MCF 10A (cell line): ENCODE results near the gene POTEE. TPM values are rescaled to one million over a fixed set of nuclear protein-coding genes. Genes with fewer than 3 reads are reported as not detected.
"Not testable (repeated sequence)": the region's sequence is repeated elsewhere in the genome, so short reads cannot be mapped to it uniquely, and the experiment has no call there.

ENCODE experiments used
- Bru-seq: library from RNA; stranded (reverse); fragments of 400-500 nt; gene quantifications from one replicate; lab custom pipeline; 2021; lab: Mats Ljungman, UMichigan
- BruChase-seq, 2 experiments: library from RNA; stranded (reverse); fragments of 400-500 nt; gene quantifications; one replicate each; lab custom pipeline; 2021; lab: Mats Ljungman, UMichigan
- BruUV-seq: library from RNA; stranded (reverse); fragments of 400-500 nt; replicated peaks from 2 replicates; lab custom pipeline; 2021; lab: Mats Ljungman, UMichigan
- CTCF ChIA-PET: fragments of 300-600 bp; sonication (Branson Sonifier 250); formaldehyde crosslinking; extraction: SDS; loops from one replicate; lab custom pipeline; 2021; ENCODE audit warnings: antibody characterized with exemption, inconsistent platforms; lab: Yijun Ruan, JAX
- POLR2A ChIA-PET: fragments of 300-600, 350-650 bp; sonication (Branson Sonifier 250); formaldehyde crosslinking; extraction: SDS; loops from one replicate; lab custom pipeline; 2020; ENCODE audit warnings: antibody characterized with exemption, inconsistent platforms; lab: Yijun Ruan, JAX
- DNase-seq: peaks from one replicate; pipeline ENCODE4 v3.0.0-alpha.2; 2018; ENCODE audit not compliant: unreplicated experiment
- H3K27ac Mint-ChIP-seq: one replicate; pipeline ENCODE4 v1.8.0; 2022; ENCODE audit warnings: mild to moderate bottlenecking, low read depth, mixed read lengths; ENCODE audit not compliant: unreplicated experiment
- H3K27me3 Mint-ChIP-seq: one replicate; pipeline ENCODE4 v1.8.0; 2022; ENCODE audit warnings: mixed read lengths; ENCODE audit not compliant: insufficient read depth, unreplicated experiment
- H3K36me3 Mint-ChIP-seq: one replicate; pipeline ENCODE4 v1.8.0; 2022; ENCODE audit warnings: mild to moderate bottlenecking, moderate library complexity, mixed read lengths; ENCODE audit not compliant: insufficient read depth, unreplicated experiment
- H3K4me1 Mint-ChIP-seq: one replicate; pipeline ENCODE4 v1.8.0; 2022; ENCODE audit warnings: mixed read lengths; ENCODE audit not compliant: insufficient read depth, unreplicated experiment
- H3K4me3 Mint-ChIP-seq: one replicate; pipeline ENCODE4 v1.8.0; 2022; ENCODE audit warnings: mild to moderate bottlenecking, moderate library complexity, mixed read lengths; ENCODE audit not compliant: unreplicated experiment
- H3K9me3 Mint-ChIP-seq: one replicate; pipeline ENCODE4 v1.8.0; 2022; ENCODE audit warnings: mixed read lengths; ENCODE audit not compliant: unreplicated experiment
- intact Hi-C: fragments of 100-400 bp; cut with micrococcal nuclease; formaldehyde crosslinking; loops from 2 replicates; pipeline ENCODE4 v1.14.1; 2022
- long read RNA-seq: library from polyadenylated mRNA; stranded (forward); transcript quantifications from one replicate; pipeline ENCODE4 v2.0.0, GENCODE V29; 2022
- total RNA-seq: library from RNA; stranded (reverse); gene quantifications from 2 replicates; pipeline ENCODE4 v1.2.3, GENCODE V29; 2022
- TF ChIP-seq, protein P1 (sequence below): fragments of 200-600 bp; IDR thresholded peaks from one replicate; pipeline ENCODE4 v1.8.0; 2022; ENCODE audit warnings: antibody characterized with exemption, mild to moderate bottlenecking; ENCODE audit not compliant: unreplicated experiment

The POTEE gene
- not detected in 2 replicates for total RNA-seq
- not detected for Bru-seq, nascent RNA
- BruChase-seq, experiment 1, labeled RNA remaining after a 6-hour chase = not detected
- percentile 9 among the genes with signal in this experiment for BruChase-seq, experiment 2, labeled RNA remaining after a 2-hour chase
- long read RNA-seq = 0 reads

DNA sequence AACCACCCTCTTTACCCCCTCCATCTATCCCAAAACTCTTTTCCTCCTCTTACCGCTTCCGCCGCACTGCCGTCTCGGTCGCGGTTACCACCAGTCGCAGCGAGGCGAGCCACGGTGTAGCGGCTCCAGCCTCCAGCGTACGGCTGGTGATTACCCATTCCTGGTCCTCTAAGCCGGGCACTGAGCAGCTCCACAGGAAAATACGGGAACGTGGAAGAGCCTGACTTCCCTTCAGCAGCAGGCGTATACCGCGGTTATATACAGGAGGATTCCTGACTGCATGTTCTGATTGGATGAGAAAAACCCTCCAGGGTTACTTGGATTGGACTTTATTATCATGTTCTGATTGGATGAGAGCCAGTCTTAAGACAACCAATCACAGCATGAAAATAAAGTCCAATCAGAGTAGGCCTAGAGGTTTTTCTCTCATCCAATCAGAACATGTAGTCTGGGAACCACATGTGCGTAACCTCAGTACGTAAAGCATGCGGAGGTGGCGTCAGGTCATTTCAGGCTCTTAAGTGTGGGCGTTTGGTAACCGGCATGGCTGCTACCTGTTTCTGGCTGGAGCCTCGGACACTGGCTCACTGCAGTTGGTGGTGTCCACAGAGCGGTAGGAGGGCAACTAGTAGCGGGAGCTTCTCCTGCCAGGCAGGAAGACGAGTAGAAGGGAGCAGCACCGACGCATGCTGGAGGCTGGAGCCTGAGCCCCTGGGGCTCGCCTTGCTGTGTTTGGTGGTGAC lies at the start of gene POTEE:
Gene POTEE (plus strand): TSS at position 507 of the 743 bp plus-strand sequence. CDS start 8,867 bp downstream, outside the sequence.
- DNase-seq, H3K9me3 Mint-ChIP-seq, H3K4me1 Mint-ChIP-seq, H3K27ac Mint-ChIP-seq, intact Hi-C loops, BruUV-seq, POLR2A ChIA-PET, H3K36me3 Mint-ChIP-seq, H3K4me3 Mint-ChIP-seq, CTCF ChIA-PET: not testable (repeated sequence)
- peaks cover 25% of the 10 kb centered on the region for H3K27me3 Mint-ChIP-seq

DNA sequence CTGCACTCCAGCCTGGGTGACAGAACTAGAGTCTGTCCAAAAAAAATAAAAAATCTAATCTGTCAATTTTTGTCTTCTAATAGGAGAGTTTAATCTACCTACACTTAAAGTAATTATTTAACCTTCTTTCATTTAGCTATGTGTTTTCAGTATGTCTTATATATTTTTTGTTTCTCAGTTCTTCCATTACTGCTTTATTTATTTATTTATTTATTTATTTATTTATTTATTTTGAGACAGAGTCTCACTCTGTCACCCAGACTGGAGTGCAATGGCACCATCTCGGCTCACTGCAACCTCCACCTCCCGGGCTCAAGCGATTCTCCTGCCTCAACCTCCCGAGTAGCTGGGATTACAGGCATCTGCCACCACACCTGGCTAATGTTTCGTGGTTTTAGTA lies 43.8 kb upstream of the POTEE start:
- H3K36me3 Mint-ChIP-seq, POLR2A ChIA-PET, BruUV-seq, H3K4me1 Mint-ChIP-seq, H3K9me3 Mint-ChIP-seq, H3K4me3 Mint-ChIP-seq, DNase-seq, intact Hi-C loops, H3K27ac Mint-ChIP-seq: not testable (repeated sequence)
- H3K27me3 Mint-ChIP-seq = peaks cover 36% of the 10 kb centered on the region
- CTCF ChIA-PET = interaction anchor here (0.7 to 2.0 kb wide), 2 partner anchors 12 to 507 kb away, joined by 3 to 7 read pairs; no protein-coding TSS in a partner anchor

DNA sequence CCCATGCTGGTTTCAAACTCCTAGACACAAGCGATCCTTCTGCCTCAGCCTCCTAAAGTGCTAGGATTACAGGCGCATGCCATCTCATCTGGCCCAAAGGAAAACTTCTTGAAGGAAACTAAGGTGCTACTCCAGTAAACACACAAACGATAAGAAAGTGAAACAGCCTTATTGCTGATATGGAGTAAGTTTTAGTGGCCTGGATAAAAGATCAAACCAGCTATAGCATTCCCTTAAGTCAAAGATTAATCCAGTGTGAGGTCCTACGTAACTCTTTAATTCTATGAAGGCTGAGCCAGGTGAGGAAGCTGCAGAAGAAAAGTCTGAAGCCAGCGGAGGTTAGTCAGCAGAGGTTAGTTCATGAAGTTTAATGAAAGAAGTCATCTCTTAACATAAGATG lies 40.8 kb upstream of the POTEE start:
- TF ChIP-seq, protein P1, sequence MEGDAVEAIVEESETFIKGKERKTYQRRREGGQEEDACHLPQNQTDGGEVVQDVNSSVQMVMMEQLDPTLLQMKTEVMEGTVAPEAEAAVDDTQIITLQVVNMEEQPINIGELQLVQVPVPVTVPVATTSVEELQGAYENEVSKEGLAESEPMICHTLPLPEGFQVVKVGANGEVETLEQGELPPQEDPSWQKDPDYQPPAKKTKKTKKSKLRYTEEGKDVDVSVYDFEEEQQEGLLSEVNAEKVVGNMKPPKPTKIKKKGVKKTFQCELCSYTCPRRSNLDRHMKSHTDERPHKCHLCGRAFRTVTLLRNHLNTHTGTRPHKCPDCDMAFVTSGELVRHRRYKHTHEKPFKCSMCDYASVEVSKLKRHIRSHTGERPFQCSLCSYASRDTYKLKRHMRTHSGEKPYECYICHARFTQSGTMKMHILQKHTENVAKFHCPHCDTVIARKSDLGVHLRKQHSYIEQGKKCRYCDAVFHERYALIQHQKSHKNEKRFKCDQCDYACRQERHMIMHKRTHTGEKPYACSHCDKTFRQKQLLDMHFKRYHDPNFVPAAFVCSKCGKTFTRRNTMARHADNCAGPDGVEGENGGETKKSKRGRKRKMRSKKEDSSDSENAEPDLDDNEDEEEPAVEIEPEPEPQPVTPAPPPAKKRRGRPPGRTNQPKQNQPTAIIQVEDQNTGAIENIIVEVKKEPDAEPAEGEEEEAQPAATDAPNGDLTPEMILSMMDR = no peak
- ChIA-PET POLR2A (no interaction called here), CTCF (interaction anchor here (0.7 kb wide), 1 partner anchor 42 kb away, joined by 3 read pairs; no protein-coding TSS in a partner anchor)
- intact Hi-C loops = no loop called here
- H3K4me3 Mint-ChIP-seq = no peak overlapping the region
- no peaks in the 10 kb centered on the region for H3K4me1 Mint-ChIP-seq
- H3K27ac Mint-ChIP-seq = no peak overlapping the region
- no TSS peak for BruUV-seq
- H3K36me3 Mint-ChIP-seq = no peaks in the 10 kb centered on the region
- no peaks in the 10 kb centered on the region for H3K9me3 Mint-ChIP-seq
- H3K27me3 Mint-ChIP-seq = peaks cover 29% of the 10 kb centered on the region
- no peak for DNase-seq

DNA sequence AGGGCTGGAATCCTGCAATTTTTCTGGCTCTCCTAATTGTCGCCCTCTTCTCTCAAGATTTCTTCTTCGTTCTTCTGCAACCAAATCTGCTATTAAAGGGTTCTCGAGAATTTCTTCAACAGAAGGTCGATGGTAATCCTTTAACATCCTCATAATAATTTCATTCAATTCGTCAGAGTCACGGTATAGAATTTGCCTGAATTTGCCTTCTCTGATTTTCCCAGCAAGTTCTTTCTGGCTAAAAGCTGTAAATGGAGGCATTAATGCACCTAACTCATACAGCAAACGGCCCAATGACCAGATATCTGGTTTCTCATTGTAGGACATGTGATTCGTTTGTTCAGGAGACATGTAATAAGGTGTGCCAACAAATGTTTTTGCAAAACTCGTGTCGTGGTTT lies 31.3 kb upstream of the POTEE start:
- H3K4me3 Mint-ChIP-seq, CTCF ChIA-PET, H3K9me3 Mint-ChIP-seq, intact Hi-C loops, H3K4me1 Mint-ChIP-seq, H3K36me3 Mint-ChIP-seq, POLR2A ChIA-PET, H3K27ac Mint-ChIP-seq, BruUV-seq, DNase-seq: not testable (repeated sequence)
- peaks cover 77% of the 10 kb centered on the region for H3K27me3 Mint-ChIP-seq

DNA sequence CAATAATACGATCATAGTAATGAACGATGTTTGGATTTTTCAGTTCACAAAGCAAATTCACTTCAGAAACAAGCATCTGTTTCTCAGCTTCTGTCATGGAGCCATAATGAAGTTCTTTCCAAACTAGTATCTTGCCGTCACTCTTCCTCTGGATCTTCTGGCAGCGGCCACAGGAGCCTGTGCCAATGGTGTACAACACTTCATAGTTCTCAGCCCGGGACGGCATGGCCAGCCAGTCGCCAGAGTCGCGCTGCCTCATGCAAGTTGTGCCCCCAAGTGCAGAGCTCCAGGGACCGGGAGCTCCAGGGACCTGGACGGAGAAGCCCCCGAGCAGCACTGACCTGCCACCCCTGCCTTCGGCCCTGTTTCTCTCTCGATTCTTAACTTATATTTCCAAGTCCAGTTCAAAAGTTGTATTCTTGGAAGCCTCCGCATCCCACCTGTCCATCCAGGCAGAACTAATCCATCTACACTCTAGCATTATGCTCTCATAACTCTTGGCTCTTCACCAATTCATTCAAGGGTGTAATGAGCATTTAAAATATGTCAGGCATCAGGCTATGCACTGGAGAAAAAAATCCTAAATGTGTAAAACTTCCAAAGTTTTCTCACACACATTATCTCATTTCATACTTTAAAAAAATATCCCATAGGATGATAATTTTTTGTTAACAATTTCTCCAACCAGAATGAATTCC lies 30.5 kb upstream of the POTEE start:
- H3K9me3 Mint-ChIP-seq, H3K4me1 Mint-ChIP-seq, H3K4me3 Mint-ChIP-seq, CTCF ChIA-PET, intact Hi-C loops, POLR2A ChIA-PET, BruUV-seq, DNase-seq, H3K27ac Mint-ChIP-seq, H3K36me3 Mint-ChIP-seq: not testable (repeated sequence)
- peaks cover 81% of the 10 kb centered on the region for H3K27me3 Mint-ChIP-seq

DNA sequence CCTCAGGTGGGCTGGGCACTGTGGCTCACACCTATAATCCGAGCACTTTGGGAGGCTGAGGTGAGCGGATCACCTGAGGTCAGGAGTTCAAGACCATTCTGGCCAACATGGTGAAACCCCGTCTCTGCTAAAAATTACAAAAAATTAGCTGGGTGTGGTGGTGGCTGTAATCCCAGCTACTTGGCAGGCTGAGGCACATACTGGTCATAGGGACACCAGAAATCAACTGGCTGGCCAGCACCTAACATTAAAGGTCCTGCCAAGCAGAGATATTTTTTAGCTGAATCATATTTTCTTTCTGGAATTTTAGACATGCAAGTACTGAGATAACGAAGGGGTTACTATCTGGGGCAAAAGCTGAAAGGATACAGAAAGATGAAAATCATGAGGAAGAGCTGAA lies 27.9 kb upstream of the POTEE start:
- H3K4me1 Mint-ChIP-seq, H3K27ac Mint-ChIP-seq, H3K4me3 Mint-ChIP-seq, CTCF ChIA-PET, H3K9me3 Mint-ChIP-seq, POLR2A ChIA-PET, intact Hi-C loops, H3K36me3 Mint-ChIP-seq, BruUV-seq, DNase-seq: not testable (repeated sequence)
- H3K27me3 Mint-ChIP-seq = peaks cover 56% of the 10 kb centered on the region

DNA sequence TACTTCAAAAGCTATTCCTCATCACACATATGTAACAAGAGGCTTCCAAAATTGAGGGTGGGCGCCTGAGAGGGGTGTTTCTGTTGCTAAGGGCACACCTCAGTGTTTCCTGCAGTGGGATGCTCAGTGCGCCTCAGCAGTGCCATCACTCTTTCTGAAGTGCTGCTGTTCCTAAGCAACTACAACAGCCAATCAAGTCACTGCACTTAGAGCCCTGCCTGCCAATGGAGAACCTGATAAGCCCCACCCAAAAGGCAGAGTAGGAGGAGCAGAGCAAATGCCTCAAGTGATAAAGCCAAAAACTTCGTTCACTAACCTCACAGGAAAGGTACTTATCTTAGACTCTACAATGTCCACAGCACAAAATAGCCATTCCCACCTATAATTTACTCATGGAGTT lies 15.9 kb upstream of the POTEE start:
- CTCF ChIA-PET = interaction anchor here (1.1 kb wide), 1 partner anchor 41 kb away, joined by 4 read pairs; no protein-coding TSS in a partner anchor
- DNase-seq, H3K36me3 Mint-ChIP-seq, H3K27ac Mint-ChIP-seq, BruUV-seq, H3K9me3 Mint-ChIP-seq, H3K4me1 Mint-ChIP-seq, POLR2A ChIA-PET, intact Hi-C loops, H3K4me3 Mint-ChIP-seq: not testable (repeated sequence)
- peaks cover 70% of the 10 kb centered on the region for H3K27me3 Mint-ChIP-seq

DNA sequence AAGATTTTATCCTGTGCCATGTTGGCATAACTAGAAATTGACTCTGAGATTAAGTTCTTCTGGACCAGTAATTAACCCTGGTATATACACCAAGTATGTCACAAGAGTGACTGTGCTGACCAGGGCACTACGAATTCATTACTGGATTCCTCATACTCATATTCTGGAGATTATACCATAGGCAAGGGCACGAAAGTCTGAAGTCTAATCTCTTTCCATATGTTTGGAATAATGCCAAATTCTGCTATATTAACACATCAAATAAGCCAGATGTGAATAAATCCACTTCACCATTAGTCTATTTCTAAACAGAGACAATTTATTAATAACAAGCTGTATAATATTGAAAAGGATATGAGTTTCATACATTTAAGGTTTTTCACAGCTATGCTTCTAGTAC lies 13.2 kb upstream of the POTEE start:
- CTCF ChIA-PET = interaction anchor here (0.6 kb wide), 1 partner anchor 477 kb away, joined by 3 read pairs; no protein-coding TSS in a partner anchor
- BruUV-seq, intact Hi-C loops, POLR2A ChIA-PET, H3K9me3 Mint-ChIP-seq, H3K36me3 Mint-ChIP-seq, H3K4me3 Mint-ChIP-seq, DNase-seq, H3K4me1 Mint-ChIP-seq, H3K27ac Mint-ChIP-seq: not testable (repeated sequence)
- H3K27me3 Mint-ChIP-seq = peaks cover 52% of the 10 kb centered on the region
